H9 (cell line): ENCODE results near the gene SAA1. TPM values are rescaled to one million over a fixed set of nuclear protein-coding genes. Genes with fewer than 3 reads are reported as not detected.

Source experiments
- DNase-seq: peaks from one replicate; pipeline ENCODE4 v3.0.0-alpha.2; 2017
- H2AFZ ChIP-seq: one replicate; pipeline ENCODE4 v1.6.1; 2013; ENCODE audit warnings: mild to moderate bottlenecking, low read length, control low read depth, moderate library complexity
- H2AK5ac ChIP-seq: 2 replicates; pipeline ENCODE4 v1.6.1; 2013; ENCODE audit warnings: low read length, control low read depth, mixed read lengths; ENCODE audit not compliant: insufficient read length
- H2BK120ac ChIP-seq: one replicate; pipeline ENCODE4 v1.6.1; 2013; ENCODE audit warnings: low read depth, mild to moderate bottlenecking, low read length, control low read depth, inconsistent platforms; ENCODE audit not compliant: poor library complexity, severe bottlenecking
- H2BK12ac ChIP-seq: 2 replicates; pipeline ENCODE4 v1.6.1; 2013; ENCODE audit warnings: low read length, control low read depth, mixed read lengths, low read depth; ENCODE audit not compliant: insufficient read length
- H2BK15ac ChIP-seq: 2 replicates; pipeline ENCODE4 v1.6.1; 2013; ENCODE audit warnings: low read depth, low read length, control low read depth
- H2BK20ac ChIP-seq: one replicate; pipeline ENCODE4 v1.6.1; 2013; ENCODE audit warnings: low read depth, mild to moderate bottlenecking, low read length, control low read depth, inconsistent platforms; ENCODE audit not compliant: poor library complexity, severe bottlenecking
- H2BK5ac ChIP-seq: 2 replicates; pipeline ENCODE4 v1.6.1; 2013; ENCODE audit warnings: low read length, control low read depth, mixed read lengths; ENCODE audit not compliant: insufficient read length
- H3K14ac ChIP-seq: 2 replicates; pipeline ENCODE4 v1.6.1; 2013; ENCODE audit warnings: low read length, control low read depth; ENCODE audit not compliant: insufficient read depth
- H3K18ac ChIP-seq: 2 replicates; pipeline ENCODE4 v1.6.1; 2013; ENCODE audit warnings: low read depth, mild to moderate bottlenecking, mixed read lengths, low read length, control low read depth; ENCODE audit not compliant: insufficient read length
- H3K23ac ChIP-seq: 2 replicates; pipeline ENCODE4 v1.6.1; 2013; ENCODE audit warnings: low read length, control low read depth, mixed read lengths, low read depth; ENCODE audit not compliant: insufficient read length
- H3K23me2 ChIP-seq: 2 replicates; pipeline ENCODE4 v1.6.1; 2013; ENCODE audit warnings: low read depth, mild to moderate bottlenecking, mixed read lengths, low read length, control low read depth; ENCODE audit not compliant: insufficient read length, poor library complexity, severe bottlenecking
- H3K27ac ChIP-seq: 2 replicates; pipeline ENCODE4 v1.5.1; 2013; ENCODE audit warnings: low read length, control low read depth, mixed read lengths, low read depth; ENCODE audit not compliant: insufficient read length
- H3K27me3 ChIP-seq: 2 replicates; pipeline ENCODE4 v1.6.1; 2013; ENCODE audit warnings: low read length, control low read depth, inconsistent platforms; ENCODE audit not compliant: insufficient read depth
- H3K4ac ChIP-seq: 2 replicates; pipeline ENCODE4 v1.6.1; 2013; ENCODE audit warnings: low read depth, mild to moderate bottlenecking, control low read depth, inconsistent platforms, low read length, moderate library complexity
- H3K4me1 ChIP-seq: 2 replicates; pipeline ENCODE4 v1.6.1; 2013; ENCODE audit warnings: low read length, control low read depth, inconsistent platforms; ENCODE audit not compliant: insufficient read depth
- H3K4me2 ChIP-seq: 2 replicates; pipeline ENCODE4 v1.6.1; 2013; ENCODE audit warnings: low read length, control low read depth, mixed read lengths; ENCODE audit not compliant: insufficient read length, insufficient read depth
- H3K56ac ChIP-seq: 2 replicates; pipeline ENCODE4 v1.6.1; 2013; ENCODE audit warnings: low read depth, mild to moderate bottlenecking, mixed read lengths, low read length, control low read depth; ENCODE audit not compliant: insufficient read length
- H3K79me1 ChIP-seq: 2 replicates; pipeline ENCODE4 v1.6.1; 2013; ENCODE audit warnings: low read depth, mild to moderate bottlenecking, moderate library complexity, low read length, control low read depth, inconsistent platforms; ENCODE audit not compliant: insufficient read depth, poor library complexity, severe bottlenecking
- H3K79me2 ChIP-seq: 2 replicates; pipeline ENCODE4 v1.6.1; 2013; ENCODE audit warnings: low read length, control low read depth, inconsistent platforms; ENCODE audit not compliant: insufficient read depth
- H3K9ac ChIP-seq: 2 replicates; pipeline ENCODE4 v1.6.1; 2013; ENCODE audit warnings: low read length, control low read depth, mixed read lengths; ENCODE audit not compliant: insufficient read length; ENCODE audit errors: extremely low read depth
- H3K9me3 ChIP-seq: one replicate; pipeline ENCODE4 v1.6.1; 2013; ENCODE audit warnings: low read depth, low read length, inconsistent platforms; ENCODE audit not compliant: control insufficient read depth
- H3T11ph ChIP-seq: one replicate; pipeline ENCODE4 v1.6.1; 2013; ENCODE audit warnings: mild to moderate bottlenecking, low read length, control low read depth, inconsistent platforms
- H4K20me1 ChIP-seq: one replicate; pipeline ENCODE4 v1.6.1; 2013; ENCODE audit not compliant: control insufficient read depth, insufficient read length, insufficient read depth
- H4K5ac ChIP-seq: 2 replicates; pipeline ENCODE4 v1.6.1; 2013; ENCODE audit warnings: low read depth, mild to moderate bottlenecking, mixed read lengths, low read length, control low read depth; ENCODE audit not compliant: insufficient read length
- H4K8ac ChIP-seq: replicated peaks from 2 replicates; pipeline ENCODE4 v1.6.1; 2013; ENCODE audit warnings: low read length, control low read depth, mixed read lengths, low read depth; ENCODE audit not compliant: insufficient read length
- H4K91ac ChIP-seq: 2 replicates; pipeline ENCODE4 v1.6.1; 2013; ENCODE audit warnings: low read depth, mild to moderate bottlenecking, moderate library complexity, mixed read lengths, low read length, control low read depth; ENCODE audit not compliant: insufficient read length
- H3K27ac Mint-ChIP-seq, 3 experiments: 2 replicates in 2 of 3; 3 replicates in 1 of 3; pipeline ENCODE4 v1.8.0; 2020 to 2021; ENCODE audit warnings: mixed read lengths in 3 of 3, mild to moderate bottlenecking in 1 of 3, moderate library complexity in 1 of 3
- H3K27me3 Mint-ChIP-seq: 2 replicates; pipeline ENCODE4 v1.8.0; 2021; ENCODE audit warnings: low read depth, mild to moderate bottlenecking, moderate library complexity, mixed read lengths
- H3K36me3 Mint-ChIP-seq, 3 experiments: 2 replicates in 2 of 3; 3 replicates in 1 of 3; pipeline ENCODE4 v1.8.0; 2020 to 2021; ENCODE audit warnings: low read depth in 3 of 3, mixed read lengths in 3 of 3; ENCODE audit not compliant: insufficient read depth in 1 of 3
- H3K4me1 Mint-ChIP-seq, 2 experiments: 2 replicates each; pipeline ENCODE4 v1.8.0; 2020; ENCODE audit warnings: mixed read lengths in 2 of 2
- H3K4me3 Mint-ChIP-seq, 2 experiments: 2 replicates in 1 of 2; 3 replicates in 1 of 2; pipeline ENCODE4 v1.8.0; 2020 to 2021; ENCODE audit warnings: mild to moderate bottlenecking in 2 of 2, mixed read lengths in 2 of 2, moderate library complexity in 1 of 2
- H3K9me3 Mint-ChIP-seq, 2 experiments: 2 replicates in 1 of 2; 3 replicates in 1 of 2; pipeline ENCODE4 v1.8.0; 2020; ENCODE audit warnings: mild to moderate bottlenecking in 2 of 2, mixed read lengths in 2 of 2, moderate library complexity in 1 of 2
- WGBS: extraction: QIAGEN DNeasy Blood & Tissue Kit; methylation state at CpG from one replicate; pipeline ENCODE4 v1.1.7; 2013; ENCODE audit warnings: missing lambda C conversion rate, low lambda C conversion rate, mixed read lengths; ENCODE audit not compliant: insufficient read length; ENCODE audit errors: extremely low coverage; 5-methylcytosine and 5-hydroxymethylcytosine counted together
- total RNA-seq: library from RNA; stranded (reverse); gene quantifications from 2 replicates; pipeline ENCODE4 v1.2.1, GENCODE V29; 2021
- TF ChIP-seq, protein P1 (sequence below): fragments of 200-600 bp; sonication (generic); conservative IDR thresholded peaks from 3 replicates; pipeline ENCODE4 v1.8.0; 2021; ENCODE audit warnings: antibody characterized with exemption, mild to moderate bottlenecking

SAA1 gene
- total RNA-seq, 1 experiment from 2014 or later = not detected

DNA sequence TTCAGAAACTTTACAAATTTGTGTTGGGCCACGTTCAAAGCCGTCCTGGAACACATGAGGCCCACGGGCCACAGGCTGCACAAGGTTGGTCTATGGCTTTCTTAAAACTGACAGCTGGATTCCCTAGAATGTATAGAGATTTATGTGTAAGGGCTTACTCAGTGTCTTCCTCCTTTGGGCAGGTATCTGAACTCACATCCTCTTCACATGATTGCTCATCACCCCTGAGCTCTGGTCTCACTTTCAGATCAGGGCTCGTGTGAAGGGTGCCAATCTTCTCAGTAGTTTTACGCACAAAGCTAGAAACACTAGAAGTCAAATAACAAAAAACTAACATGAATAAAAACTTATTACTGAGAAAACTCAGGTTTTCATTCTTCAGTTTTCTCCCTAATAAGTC, 28.8 kb downstream of the SAA1 start:
- Histone ChIP-seq H4K91ac (no peak overlapping the region), H3K4me1 (no peaks in the 10 kb centered on the region), H3K23me2 (no peaks in the 10 kb centered on the region), H4K5ac (no peak overlapping the region), H2BK120ac (no peak overlapping the region), H3K79me2 (no peaks in the 10 kb centered on the region), H3K23ac (no peak overlapping the region), H2AFZ (no peak overlapping the region), H3K27ac (no peak overlapping the region), H3K27me3 (no peaks in the 10 kb centered on the region), H3T11ph (no peak overlapping the region), H3K4me2 (no peak overlapping the region), H2BK20ac (no peak overlapping the region), H3K4ac (no peak overlapping the region), H3K9ac (no peak overlapping the region), H3K14ac (no peak overlapping the region), H3K9me3 (no peaks in the 10 kb centered on the region), H3K56ac (no peak overlapping the region), H2AK5ac (no peak overlapping the region), H2BK15ac (no peak overlapping the region), H3K18ac (no peak overlapping the region), H4K8ac (no peak overlapping the region), H2BK5ac (no peak overlapping the region), H2BK12ac (no peak overlapping the region), H4K20me1 (no peaks in the 10 kb centered on the region), H3K79me1 (no peaks in the 10 kb centered on the region)
- H3K27me3 Mint-ChIP-seq = no peaks in the 10 kb centered on the region
- no peak for DNase-seq
- no peak overlapping the region for H3K27ac Mint-ChIP-seq
- H3K9me3 Mint-ChIP-seq = no peaks in the 10 kb centered on the region
- H3K4me1 Mint-ChIP-seq = no peaks in the 10 kb centered on the region
- H3K4me3 Mint-ChIP-seq = no peak overlapping the region
- H3K36me3 Mint-ChIP-seq = peaks cover 41 to 88% (median 80%) of the 10 kb centered on the region in 3 experiments
- WGBS = no CpG with 5 or more reads among the region's 5 CpGs
- TF ChIP-seq, protein P1, sequence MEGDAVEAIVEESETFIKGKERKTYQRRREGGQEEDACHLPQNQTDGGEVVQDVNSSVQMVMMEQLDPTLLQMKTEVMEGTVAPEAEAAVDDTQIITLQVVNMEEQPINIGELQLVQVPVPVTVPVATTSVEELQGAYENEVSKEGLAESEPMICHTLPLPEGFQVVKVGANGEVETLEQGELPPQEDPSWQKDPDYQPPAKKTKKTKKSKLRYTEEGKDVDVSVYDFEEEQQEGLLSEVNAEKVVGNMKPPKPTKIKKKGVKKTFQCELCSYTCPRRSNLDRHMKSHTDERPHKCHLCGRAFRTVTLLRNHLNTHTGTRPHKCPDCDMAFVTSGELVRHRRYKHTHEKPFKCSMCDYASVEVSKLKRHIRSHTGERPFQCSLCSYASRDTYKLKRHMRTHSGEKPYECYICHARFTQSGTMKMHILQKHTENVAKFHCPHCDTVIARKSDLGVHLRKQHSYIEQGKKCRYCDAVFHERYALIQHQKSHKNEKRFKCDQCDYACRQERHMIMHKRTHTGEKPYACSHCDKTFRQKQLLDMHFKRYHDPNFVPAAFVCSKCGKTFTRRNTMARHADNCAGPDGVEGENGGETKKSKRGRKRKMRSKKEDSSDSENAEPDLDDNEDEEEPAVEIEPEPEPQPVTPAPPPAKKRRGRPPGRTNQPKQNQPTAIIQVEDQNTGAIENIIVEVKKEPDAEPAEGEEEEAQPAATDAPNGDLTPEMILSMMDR = no peak
